SK-N-MC (cell line): ENCODE data around the gene SGMS1.

Experiments
- DNase-seq: peaks from one replicate; pipeline ENCODE4 v3.0.0-alpha.2; 2011; ENCODE audit warnings: low read depth, low spot score
- H3K27ac ChIP-seq: fragments of 200-600 bp; sonication (generic); 2 replicates; pipeline ENCODE4 v1.5.1; 2016; ENCODE audit warnings: mixed run types
- H3K36me3 ChIP-seq: fragments of 200-600 bp; sonication (generic); 2 replicates; pipeline ENCODE4 v1.6.1; 2017; ENCODE audit warnings: antibody characterized with exemption, low read length, mixed read lengths; ENCODE audit not compliant: insufficient read depth
- H3K4me3 ChIP-seq: fragments of 200-600 bp; sonication (generic); 2 replicates; pipeline ENCODE4 v1.5.1; 2016
- H3K9ac ChIP-seq: fragments of 200-600 bp; sonication (generic); 2 replicates; pipeline ENCODE4 v1.8.0; 2017; ENCODE audit warnings: mixed run types, mixed read lengths; ENCODE audit not compliant: insufficient read length
- H3K9me3 ChIP-seq: fragments of 200-600 bp; sonication (generic); 2 replicates; pipeline ENCODE4 v1.6.1; 2017; ENCODE audit warnings: low read depth, mild to moderate bottlenecking, antibody characterized with exemption, low read length, moderate library complexity, mixed read lengths
- EZH2 ChIP-seq: fragments of 200-600 bp; sonication (generic); IDR thresholded peaks from one replicate; pipeline ENCODE4 v1.6.1; 2017; ENCODE audit warnings: antibody characterized with exemption
- FOXP2 ChIP-seq: optimal IDR thresholded peaks from 2 replicates; pipeline ENCODE3; 2011; ENCODE audit warnings: mild to moderate bottlenecking, moderate library complexity; ENCODE audit not compliant: insufficient read depth; ENCODE audit errors: extremely low read length, control extremely low read depth
- POLR2AphosphoS5 ChIP-seq: IDR thresholded peaks from 2 replicates; pipeline ENCODE4 v1.6.1; 2012; ENCODE audit warnings: mild to moderate bottlenecking, low read depth, low read length, borderline replicate concordance

SGMS1 gene

DNA sequence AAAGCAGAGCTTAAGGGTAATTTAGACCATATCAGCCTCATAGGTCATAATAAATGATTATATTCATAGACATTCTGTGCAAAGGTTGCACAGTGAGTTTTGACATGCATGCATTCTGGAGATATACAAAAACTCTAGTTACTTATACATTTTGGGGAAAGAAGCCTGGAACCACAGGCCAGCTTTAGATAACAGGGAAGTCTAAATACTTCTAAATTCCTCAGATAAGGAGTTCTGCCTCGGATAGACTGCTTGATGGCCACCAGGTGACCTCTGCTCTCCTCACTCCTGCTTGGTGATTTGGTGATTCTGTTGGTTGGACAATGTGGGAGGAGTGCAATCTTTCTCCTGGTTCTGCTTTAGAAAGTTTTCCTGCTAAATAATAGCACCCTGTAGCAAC lies 77.9 kb downstream of the SGMS1 start:
- H3K4me3 ChIP-seq, result no peak overlapping the region
- DNase-seq, result no peak
- TF ChIP-seq EZH2 (no peak), POLR2AphosphoS5 (no peak), FOXP2 (no peak)
- H3K9ac ChIP-seq, result no peak overlapping the region
- no peak overlapping the region for H3K27ac ChIP-seq
- no peaks in the 10 kb centered on the region for H3K36me3 ChIP-seq
- H3K9me3 ChIP-seq, result no peaks in the 10 kb centered on the region

DNA sequence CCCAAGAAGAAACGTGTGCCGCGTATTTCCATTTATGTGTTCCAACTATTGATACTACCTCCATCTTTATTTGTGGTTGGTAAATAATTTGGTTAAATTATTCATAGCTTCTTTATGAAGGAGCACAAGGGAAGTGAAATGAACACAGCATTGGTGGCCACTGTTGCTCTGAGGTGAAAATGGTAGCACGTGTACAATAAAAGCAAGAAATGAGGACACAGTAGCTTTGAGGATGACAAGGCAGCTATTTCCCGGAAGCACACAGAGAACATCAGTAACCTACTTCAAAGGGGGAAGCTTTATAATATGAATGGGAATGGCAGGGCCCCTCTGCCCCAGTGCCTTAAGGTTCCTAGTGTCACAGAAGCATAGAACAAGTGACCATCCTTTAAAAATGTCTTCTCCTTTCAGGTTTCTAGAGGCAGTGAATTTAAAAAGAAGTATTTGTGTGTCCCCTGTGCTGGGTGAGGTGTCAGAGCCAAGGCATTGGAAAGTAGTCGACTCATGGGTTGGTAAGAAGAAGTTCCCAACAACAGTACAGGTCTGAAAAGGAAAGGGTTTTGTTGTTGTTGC lies 78.8 kb downstream of the SGMS1 start:
- H3K9ac ChIP-seq, result no peak overlapping the region
- H3K36me3 ChIP-seq, result no peaks in the 10 kb centered on the region
- no peak overlapping the region for H3K4me3 ChIP-seq
- no peak overlapping the region for H3K27ac ChIP-seq
- DNase-seq, result no peak
- TF ChIP-seq POLR2AphosphoS5 (no peak), FOXP2 (no peak), EZH2 (no peak)
- H3K9me3 ChIP-seq, result no peaks in the 10 kb centered on the region

- TF ChIP-seq FOXP2 (no peak), EZH2 (no peak), POLR2AphosphoS5 (no peak)
- no peaks in the 10 kb centered on the region for H3K36me3 ChIP-seq
Measured at GRCh38 chr10:50544095-50544856, 79.5 kb downstream of the SGMS1 start.

DNA sequence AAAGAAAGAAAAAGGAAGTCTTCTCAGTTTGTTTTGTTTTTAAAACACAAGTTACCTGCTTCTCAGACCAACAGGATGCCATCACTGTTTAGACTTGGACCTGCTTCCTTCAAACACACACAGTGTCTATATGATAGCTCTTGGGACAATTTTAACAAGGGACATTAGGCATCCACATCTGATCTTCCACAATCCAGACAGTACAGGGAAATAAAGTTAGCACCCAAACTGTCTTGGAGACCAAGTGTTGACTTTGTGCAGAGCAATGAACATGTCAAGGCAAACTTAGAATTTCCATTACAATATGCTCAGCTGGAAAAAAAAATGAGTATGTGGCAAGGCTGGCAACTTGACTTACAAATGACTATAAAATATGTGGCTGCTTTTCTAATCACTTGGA lies 80.9 kb downstream of the SGMS1 start:
- H3K9me3 ChIP-seq, result no peaks in the 10 kb centered on the region
- TF ChIP-seq FOXP2 (no peak), POLR2AphosphoS5 (no peak), EZH2 (no peak)
- no peak overlapping the region for H3K9ac ChIP-seq
- H3K27ac ChIP-seq, result no peak overlapping the region
- no peaks in the 10 kb centered on the region for H3K36me3 ChIP-seq
- H3K4me3 ChIP-seq, result no peak overlapping the region
- no peak for DNase-seq

More at GRCh38 chr10:50544095-50544856, 79.5 kb downstream of the SGMS1 start:
- Histone ChIP-seq H3K27ac (no peak overlapping the region), H3K9ac (no peak overlapping the region), H3K4me3 (no peak overlapping the region), H3K9me3 (no peaks in the 10 kb centered on the region)
- DNase-seq, result no peak

DNA sequence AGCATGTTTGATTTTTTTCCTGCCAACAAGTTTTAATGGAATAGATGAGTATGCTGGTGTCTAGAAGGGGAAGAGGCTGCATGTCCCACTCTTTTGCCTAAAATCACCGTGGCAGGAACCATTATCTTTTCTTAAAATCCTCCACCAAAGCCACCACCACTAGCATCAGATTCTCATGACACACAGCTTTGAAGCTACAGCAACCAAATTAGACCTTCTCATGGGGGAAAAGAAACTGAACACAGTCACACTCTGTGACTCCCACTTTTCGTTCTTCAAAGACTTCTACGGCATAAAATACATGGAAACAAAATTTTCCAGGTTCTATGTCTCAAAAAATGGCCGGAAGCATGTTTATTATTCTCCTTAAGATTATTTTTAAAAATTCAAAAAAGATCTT lies 81.8 kb downstream of the SGMS1 start:
- Histone ChIP-seq H3K36me3 (no peaks in the 10 kb centered on the region), H3K9me3 (no peaks in the 10 kb centered on the region), H3K9ac (no peak overlapping the region), H3K27ac (no peak overlapping the region), H3K4me3 (no peak overlapping the region)
- TF ChIP-seq EZH2 (no peak), FOXP2 (no peak)
- no peak for DNase-seq

DNA sequence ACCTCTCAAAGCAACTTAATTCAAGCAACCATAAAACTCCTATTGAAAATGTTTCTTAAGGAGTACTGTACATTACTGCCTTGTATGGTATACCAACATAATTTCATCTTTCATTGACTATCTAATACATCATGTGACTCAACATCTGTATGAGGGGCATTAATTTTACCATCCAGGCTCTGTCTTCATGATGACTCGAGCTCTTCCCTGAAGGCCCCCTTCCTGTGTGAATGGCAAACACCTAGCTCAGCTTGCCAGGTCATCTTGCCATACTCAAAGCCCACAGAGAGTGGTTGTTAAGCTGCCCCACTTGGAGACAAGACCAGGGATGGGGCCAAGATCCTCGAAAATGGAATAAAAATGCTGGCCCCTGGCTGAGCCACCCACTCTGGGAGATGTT lies 82.4 kb downstream of the SGMS1 start:
- H3K9me3 ChIP-seq, result no peaks in the 10 kb centered on the region
- no peak overlapping the region for H3K4me3 ChIP-seq
- no peak for DNase-seq
- H3K36me3 ChIP-seq, result no peaks in the 10 kb centered on the region
- no peak overlapping the region for H3K9ac ChIP-seq
- no peak overlapping the region for H3K27ac ChIP-seq
- no peak for TF ChIP-seq EZH2
- TF ChIP-seq FOXP2, result no peak
- TF ChIP-seq POLR2AphosphoS5, result no peak

- Histone ChIP-seq H3K27ac (no peak overlapping the region), H3K9me3 (no peaks in the 10 kb centered on the region), H3K4me3 (no peak overlapping the region), H3K9ac (no peak overlapping the region), H3K36me3 (no peaks in the 10 kb centered on the region)
- no peak for TF ChIP-seq POLR2AphosphoS5
- TF ChIP-seq FOXP2, result no peak
- TF ChIP-seq EZH2, result no peak
- no peak for DNase-seq
Measured at GRCh38 chr10:50540826-50541122, 83.0 kb downstream of the SGMS1 start.

- Histone ChIP-seq H3K27ac (no peak overlapping the region), H3K9ac (no peak overlapping the region), H3K4me3 (no peak overlapping the region), H3K36me3 (no peaks in the 10 kb centered on the region), H3K9me3 (no peaks in the 10 kb centered on the region)
- no peak for DNase-seq
- TF ChIP-seq FOXP2, result no peak
- TF ChIP-seq POLR2AphosphoS5, result no peak
- no peak for TF ChIP-seq EZH2
Measured at GRCh38 chr10:50540069-50540825, 83.5 kb downstream of the SGMS1 start.
